ENCODE measurements around the gene B3GNT4.

GRCh38 chr12:122201381-122201780 is 2.1 kb upstream of the B3GNT4 start:
- no peak for TF ChIP-seq EZH2 (IDR thresholded peaks at IDR 0.05; ENCODE audit: low read depth, low read length, severe bottlenecking)
- no peak for TF ChIP-seq CTCF (IDR thresholded peaks at IDR 0.05; ENCODE audit: control extremely low read depth in 1 of 3, insufficient read depth in 1 of 3, low read depth in 1 of 3, low read length in 3 of 3)
- TF ChIP-seq USF2 (IDR thresholded peaks at IDR 0.05; ENCODE audit: low read length), result no peak
- no peak for TF ChIP-seq EGR1 (IDR thresholded peaks at IDR 0.05; ENCODE audit: borderline replicate concordance, low read depth, low read length)
- TF ChIP-seq POLR2AphosphoS5 (IDR thresholded peaks at IDR 0.05; ENCODE audit: low read depth, low read length), result no peak
- TF ChIP-seq ATF2 (IDR thresholded peaks at IDR 0.05; ENCODE audit: low read length), result no peak
- TF ChIP-seq TEAD4 (IDR thresholded peaks at IDR 0.05; ENCODE audit: low read depth, low read length), result no peak
- TF ChIP-seq TAF1 (IDR thresholded peaks at IDR 0.05; ENCODE audit: low read depth, low read length), result no peak

All from H1 (cell line).